Lower leg skin (tissue), 4 donors: ENCODE measurements around the gene MIP. TPM values are rescaled to one million over a fixed set of nuclear protein-coding genes. Genes with fewer than 3 reads are reported as not detected.

ENCODE experiments used
- DNase-seq, 2 donors: peaks; one replicate each; pipeline ENCODE4 v3.0.0-alpha.2; 2019; ENCODE audit warnings: low spot score in 2 of 2
- H3K4me3 ChIP-seq: fragments of 200-600 bp; sonication (generic); 2 replicates; pipeline ENCODE4 v1.5.1; 2017; ENCODE audit warnings: mild to moderate bottlenecking, low read depth; ENCODE audit not compliant: poor library complexity, severe bottlenecking
- POLR2A ChIP-seq, 2 donors: fragments of 450-650 bp; IDR thresholded peaks; one replicate each; pipeline ENCODE4 v1.6.1; 2016 to 2017; ENCODE audit warnings: antibody characterized with exemption in 2 of 2, mild to moderate bottlenecking in 1 of 2, moderate library complexity in 1 of 2
- WGBS, 2 donors: methylation state at CpG; one replicate each; pipeline ENCODE4 v1.1.5; 2018; 5-methylcytosine and 5-hydroxymethylcytosine counted together
- intact Hi-C: fragments of 100-400 bp; cut with DNase I; formaldehyde crosslinking; loops from one replicate; pipeline ENCODE4 v1.15.0; 2023; ENCODE audit warnings: low total_unique reads
- total RNA-seq, 4 donors: library from RNA; depleted of rRNA; stranded (reverse); fragments of >200 nt; gene quantifications; one replicate each; pipeline ENCODE4 v1.1.0, GENCODE V29; 2016
- TF ChIP-seq, protein P1 (sequence below), 3 donors: fragments of 450-650 bp; IDR thresholded peaks; one replicate each; pipeline ENCODE4 v1.5.1; 2016; ENCODE audit warnings: antibody characterized with exemption in 3 of 3, mild to moderate bottlenecking in 3 of 3, moderate library complexity in 2 of 3

Gene MIP
- total RNA-seq, 4 donors from 2014 or later, result not detected

GRCh38 chr12:56477521-56478225, 23.2 kb upstream of the MIP start:
- 83 to 88% methylated on average over 6 of the region's 6 CpGs for WGBS, 2 donors
- TF ChIP-seq, protein P1, sequence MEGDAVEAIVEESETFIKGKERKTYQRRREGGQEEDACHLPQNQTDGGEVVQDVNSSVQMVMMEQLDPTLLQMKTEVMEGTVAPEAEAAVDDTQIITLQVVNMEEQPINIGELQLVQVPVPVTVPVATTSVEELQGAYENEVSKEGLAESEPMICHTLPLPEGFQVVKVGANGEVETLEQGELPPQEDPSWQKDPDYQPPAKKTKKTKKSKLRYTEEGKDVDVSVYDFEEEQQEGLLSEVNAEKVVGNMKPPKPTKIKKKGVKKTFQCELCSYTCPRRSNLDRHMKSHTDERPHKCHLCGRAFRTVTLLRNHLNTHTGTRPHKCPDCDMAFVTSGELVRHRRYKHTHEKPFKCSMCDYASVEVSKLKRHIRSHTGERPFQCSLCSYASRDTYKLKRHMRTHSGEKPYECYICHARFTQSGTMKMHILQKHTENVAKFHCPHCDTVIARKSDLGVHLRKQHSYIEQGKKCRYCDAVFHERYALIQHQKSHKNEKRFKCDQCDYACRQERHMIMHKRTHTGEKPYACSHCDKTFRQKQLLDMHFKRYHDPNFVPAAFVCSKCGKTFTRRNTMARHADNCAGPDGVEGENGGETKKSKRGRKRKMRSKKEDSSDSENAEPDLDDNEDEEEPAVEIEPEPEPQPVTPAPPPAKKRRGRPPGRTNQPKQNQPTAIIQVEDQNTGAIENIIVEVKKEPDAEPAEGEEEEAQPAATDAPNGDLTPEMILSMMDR (IDR thresholded peaks at IDR 0.05), result no peak
- no peak for TF ChIP-seq POLR2A (IDR thresholded peaks at IDR 0.05)
- DNase-seq, result no peak
- intact Hi-C loops, result no loop called here
- H3K4me3 ChIP-seq, result no peak overlapping the region

DNA sequence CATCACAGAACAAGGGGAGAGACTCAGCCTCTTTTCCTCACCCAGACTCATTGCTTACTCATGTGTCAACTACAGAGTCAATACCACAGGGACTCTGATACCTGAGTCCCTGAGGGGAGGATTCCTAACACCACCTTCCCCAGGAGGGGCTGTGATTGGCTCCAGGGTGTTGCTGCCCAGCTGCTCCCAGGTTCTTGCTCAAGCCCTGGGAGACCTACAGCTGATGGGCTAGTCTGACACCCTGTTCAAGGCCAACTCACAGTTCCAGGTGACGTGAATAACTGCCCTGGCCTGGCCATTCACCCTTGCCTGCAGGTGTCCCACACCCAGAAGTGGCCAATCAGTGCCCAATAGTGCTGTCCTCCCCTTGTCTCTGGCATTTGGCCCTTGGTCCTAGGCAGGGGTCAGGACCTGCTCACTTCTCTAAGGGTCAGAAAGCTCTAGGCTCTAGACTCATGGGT, 22.5 kb upstream of the MIP start:
- H3K4me3 ChIP-seq, result no peak overlapping the region
- WGBS, 2 donors, result 89 to 100% methylated on average over 1 of the region's 1 CpG
- intact Hi-C loops, result no loop called here
- no peak for DNase-seq
- TF ChIP-seq, protein P1 (IDR thresholded peaks at IDR 0.05), result no peak
- no peak for TF ChIP-seq POLR2A (IDR thresholded peaks at IDR 0.05)

DNA sequence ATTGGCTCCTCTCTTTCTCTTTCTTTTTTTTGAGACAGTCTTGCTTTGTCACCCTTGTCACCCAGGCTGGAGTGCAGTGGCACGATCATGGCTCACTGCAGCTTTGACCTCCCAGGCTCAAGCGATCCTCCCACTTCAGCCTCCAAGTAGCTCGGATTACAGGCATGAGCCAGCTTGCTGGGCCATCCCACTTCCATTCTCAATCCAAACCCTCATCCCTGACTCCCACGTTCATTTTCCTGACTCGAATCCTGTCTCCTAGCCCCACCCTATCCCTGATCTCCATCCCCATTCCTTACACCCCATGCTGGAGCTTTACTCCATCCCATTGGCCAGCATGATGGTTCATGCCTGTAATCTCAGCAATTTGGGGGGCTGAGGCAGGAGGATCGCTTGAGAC, 21.7 kb upstream of the MIP start:
- no peak overlapping the region for H3K4me3 ChIP-seq
- intact Hi-C loops, result no loop called here
- no peak for DNase-seq
- TF ChIP-seq POLR2A (IDR thresholded peaks at IDR 0.05), result no peak
- TF ChIP-seq, protein P1 (IDR thresholded peaks at IDR 0.05), result no peak
- 77 to 84% methylated on average over 6 of the region's 6 CpGs for WGBS, 2 donors

GRCh38 chr12:56474389-56474788, 19.9 kb upstream of the MIP start:
- DNase-seq, result no peak
- intact Hi-C loops, result no loop called here

DNA sequence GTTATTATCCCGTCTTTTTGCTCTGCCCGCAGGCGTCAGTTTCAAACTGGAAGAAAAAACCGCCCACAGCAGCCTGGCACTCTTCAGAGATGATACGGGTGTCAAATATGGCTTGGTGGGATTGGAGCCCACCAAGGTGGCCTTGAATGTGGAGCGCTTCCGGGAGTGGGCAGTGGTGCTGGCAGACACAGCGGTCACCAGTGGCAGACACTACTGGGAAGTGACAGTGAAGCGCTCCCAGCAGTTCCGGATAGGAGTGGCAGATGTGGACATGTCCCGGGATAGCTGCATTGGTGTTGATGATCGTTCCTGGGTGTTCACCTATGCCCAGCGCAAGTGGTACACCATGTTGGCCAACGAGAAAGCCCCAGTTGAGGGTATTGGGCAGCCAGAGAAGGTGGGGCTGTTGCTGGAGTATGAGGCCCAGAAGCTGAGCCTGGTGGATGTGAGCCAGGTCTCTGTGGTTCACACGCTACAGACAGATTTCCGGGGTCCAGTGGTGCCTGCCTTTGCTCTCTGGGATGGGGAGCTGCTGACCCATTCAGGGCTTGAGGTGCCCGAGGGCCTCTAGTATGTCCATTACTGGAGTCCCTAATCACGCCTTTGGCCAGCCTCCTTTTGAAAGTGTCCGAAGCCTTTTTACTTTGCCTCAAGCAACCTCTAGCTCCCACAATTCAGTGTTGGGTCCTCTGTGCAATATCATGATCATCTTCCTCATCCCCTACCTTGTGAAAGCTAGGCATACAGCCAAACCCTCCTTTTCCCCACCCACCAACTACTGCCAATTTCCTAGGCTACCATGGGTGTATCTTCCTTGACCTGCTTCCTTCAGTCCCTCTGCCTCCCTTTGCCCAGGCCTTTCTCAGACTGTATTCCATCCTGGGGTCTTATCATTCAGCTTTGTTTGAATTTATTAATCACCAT, 14.8 kb upstream of the MIP start:
- DNase-seq, result peak in 1 of 2 donors; percentile 32
- WGBS, 2 donors, result 35 to 41% methylated on average over 17 to 19 of the region's 19 CpGs
- intact Hi-C loops, result loop anchor here (5.0 kb wide), 1 partner anchor 277 kb away; no protein-coding TSS in a partner anchor
- peak overlapping the region; percentile 57 for H3K4me3 ChIP-seq
- TF ChIP-seq POLR2A (IDR thresholded peaks at IDR 0.05), result no peak
- TF ChIP-seq, protein P1 (IDR thresholded peaks at IDR 0.05), result no peak

More at GRCh38 chr12:56474389-56474788, 19.9 kb upstream of the MIP start:
- no peak overlapping the region for H3K4me3 ChIP-seq
- 91 to 95% methylated on average over 9 of the region's 9 CpGs for WGBS, 2 donors
- TF ChIP-seq, protein P1 (IDR thresholded peaks at IDR 0.05), result no peak
- TF ChIP-seq POLR2A (IDR thresholded peaks at IDR 0.05), result no peak
